GM10266 (cell line): ENCODE results near the gene MYOF.

Source experiments
- DNase-seq: peaks from one replicate; pipeline ENCODE4 v3.0.0; 2012; ENCODE audit errors: extremely low spot score
- TF ChIP-seq, protein P1 (sequence below): IDR thresholded peaks from 2 replicates; pipeline ENCODE4 v1.5.1; 2012; ENCODE audit warnings: mild to moderate bottlenecking, low read depth; ENCODE audit not compliant: control insufficient read depth, insufficient read depth; ENCODE audit errors: missing control alignments

The MYOF gene, protein sequence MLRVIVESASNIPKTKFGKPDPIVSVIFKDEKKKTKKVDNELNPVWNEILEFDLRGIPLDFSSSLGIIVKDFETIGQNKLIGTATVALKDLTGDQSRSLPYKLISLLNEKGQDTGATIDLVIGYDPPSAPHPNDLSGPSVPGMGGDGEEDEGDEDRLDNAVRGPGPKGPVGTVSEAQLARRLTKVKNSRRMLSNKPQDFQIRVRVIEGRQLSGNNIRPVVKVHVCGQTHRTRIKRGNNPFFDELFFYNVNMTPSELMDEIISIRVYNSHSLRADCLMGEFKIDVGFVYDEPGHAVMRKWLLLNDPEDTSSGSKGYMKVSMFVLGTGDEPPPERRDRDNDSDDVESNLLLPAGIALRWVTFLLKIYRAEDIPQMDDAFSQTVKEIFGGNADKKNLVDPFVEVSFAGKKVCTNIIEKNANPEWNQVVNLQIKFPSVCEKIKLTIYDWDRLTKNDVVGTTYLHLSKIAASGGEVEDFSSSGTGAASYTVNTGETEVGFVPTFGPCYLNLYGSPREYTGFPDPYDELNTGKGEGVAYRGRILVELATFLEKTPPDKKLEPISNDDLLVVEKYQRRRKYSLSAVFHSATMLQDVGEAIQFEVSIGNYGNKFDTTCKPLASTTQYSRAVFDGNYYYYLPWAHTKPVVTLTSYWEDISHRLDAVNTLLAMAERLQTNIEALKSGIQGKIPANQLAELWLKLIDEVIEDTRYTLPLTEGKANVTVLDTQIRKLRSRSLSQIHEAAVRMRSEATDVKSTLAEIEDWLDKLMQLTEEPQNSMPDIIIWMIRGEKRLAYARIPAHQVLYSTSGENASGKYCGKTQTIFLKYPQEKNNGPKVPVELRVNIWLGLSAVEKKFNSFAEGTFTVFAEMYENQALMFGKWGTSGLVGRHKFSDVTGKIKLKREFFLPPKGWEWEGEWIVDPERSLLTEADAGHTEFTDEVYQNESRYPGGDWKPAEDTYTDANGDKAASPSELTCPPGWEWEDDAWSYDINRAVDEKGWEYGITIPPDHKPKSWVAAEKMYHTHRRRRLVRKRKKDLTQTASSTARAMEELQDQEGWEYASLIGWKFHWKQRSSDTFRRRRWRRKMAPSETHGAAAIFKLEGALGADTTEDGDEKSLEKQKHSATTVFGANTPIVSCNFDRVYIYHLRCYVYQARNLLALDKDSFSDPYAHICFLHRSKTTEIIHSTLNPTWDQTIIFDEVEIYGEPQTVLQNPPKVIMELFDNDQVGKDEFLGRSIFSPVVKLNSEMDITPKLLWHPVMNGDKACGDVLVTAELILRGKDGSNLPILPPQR (N-terminal part only)

DNA sequence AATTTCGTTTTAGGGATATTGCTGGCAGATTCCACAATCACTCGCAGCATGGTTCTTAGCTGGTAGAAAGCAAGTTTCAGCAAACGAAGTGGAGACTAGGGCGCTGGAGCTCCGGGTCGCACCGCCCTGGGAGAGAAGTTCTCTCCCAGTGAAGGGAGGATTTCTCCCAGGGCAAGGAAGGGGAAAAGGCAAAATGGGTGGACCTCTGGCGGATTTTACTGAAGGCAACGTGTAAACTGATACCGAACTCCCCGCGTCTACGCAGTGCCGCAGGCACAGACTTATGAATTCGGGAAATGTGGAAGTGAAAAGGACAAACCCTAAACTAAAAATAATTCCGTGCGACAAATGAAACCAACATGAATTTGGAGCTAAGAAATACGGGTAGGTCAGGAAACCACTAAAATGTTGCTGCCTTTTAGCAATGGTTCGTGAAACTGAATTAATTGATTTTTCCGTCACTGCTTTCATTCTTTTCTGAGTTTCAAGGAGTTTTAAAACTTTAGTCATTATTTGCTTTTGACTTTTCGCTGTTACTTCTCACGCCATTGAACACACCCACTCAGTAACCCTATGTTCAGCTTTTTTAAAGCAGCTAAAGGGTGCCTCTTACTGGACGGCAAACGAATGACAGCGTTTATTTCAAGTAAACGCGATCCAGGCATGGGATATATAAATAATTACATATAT lies at the start of gene MYOF:
TSS of gene MYOF (minus strand) at position 190 of the 690 bp plus-strand sequence. CDS start at position 50, 140 bp downstream.
- TF ChIP-seq, protein P1, sequence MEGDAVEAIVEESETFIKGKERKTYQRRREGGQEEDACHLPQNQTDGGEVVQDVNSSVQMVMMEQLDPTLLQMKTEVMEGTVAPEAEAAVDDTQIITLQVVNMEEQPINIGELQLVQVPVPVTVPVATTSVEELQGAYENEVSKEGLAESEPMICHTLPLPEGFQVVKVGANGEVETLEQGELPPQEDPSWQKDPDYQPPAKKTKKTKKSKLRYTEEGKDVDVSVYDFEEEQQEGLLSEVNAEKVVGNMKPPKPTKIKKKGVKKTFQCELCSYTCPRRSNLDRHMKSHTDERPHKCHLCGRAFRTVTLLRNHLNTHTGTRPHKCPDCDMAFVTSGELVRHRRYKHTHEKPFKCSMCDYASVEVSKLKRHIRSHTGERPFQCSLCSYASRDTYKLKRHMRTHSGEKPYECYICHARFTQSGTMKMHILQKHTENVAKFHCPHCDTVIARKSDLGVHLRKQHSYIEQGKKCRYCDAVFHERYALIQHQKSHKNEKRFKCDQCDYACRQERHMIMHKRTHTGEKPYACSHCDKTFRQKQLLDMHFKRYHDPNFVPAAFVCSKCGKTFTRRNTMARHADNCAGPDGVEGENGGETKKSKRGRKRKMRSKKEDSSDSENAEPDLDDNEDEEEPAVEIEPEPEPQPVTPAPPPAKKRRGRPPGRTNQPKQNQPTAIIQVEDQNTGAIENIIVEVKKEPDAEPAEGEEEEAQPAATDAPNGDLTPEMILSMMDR, result peak; percentile 70
- peak; percentile 70 for DNase-seq

DNA sequence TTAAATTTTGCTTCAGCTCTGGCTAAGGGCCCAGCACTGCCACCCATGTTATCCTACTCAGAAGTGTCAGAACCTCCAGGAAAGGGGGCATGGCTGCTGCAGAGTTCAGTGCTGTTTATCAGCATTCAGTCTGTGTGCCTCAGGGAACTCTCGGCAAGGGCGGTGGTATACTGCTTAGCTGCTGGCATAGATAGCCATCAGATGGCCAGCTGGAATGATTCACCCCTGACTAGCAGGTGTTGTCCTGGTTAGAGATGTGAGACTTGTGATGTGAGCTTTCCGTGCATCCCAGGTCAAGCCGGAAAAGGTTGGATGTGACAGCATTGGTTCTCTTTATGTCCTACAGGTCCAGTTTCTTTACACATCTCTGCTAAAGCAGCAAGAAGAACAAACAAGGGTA lies 36.4 kb upstream of the MYOF start:
- no peak for DNase-seq
- TF ChIP-seq, protein P1, result no peak

DNA sequence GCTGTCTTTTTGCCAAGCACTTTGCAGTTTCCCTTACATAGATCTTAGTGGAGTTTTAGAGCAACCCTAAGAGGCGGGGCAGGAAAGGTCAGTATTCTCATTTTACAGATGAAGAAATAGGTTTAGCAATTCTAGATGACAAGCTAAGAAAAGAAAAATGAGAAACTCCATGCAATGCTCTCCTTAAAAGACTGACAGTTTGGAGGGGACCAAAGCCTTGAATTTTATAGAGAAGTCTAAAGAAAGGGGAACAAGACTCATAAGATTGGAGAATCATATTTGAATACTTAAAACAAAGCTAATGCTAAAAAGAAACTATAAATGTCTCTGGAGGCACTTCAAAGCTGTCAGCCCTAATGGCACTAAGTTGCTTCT lies 33.9 kb upstream of the MYOF start:
- TF ChIP-seq, protein P1, result no peak
- no peak for DNase-seq

DNA sequence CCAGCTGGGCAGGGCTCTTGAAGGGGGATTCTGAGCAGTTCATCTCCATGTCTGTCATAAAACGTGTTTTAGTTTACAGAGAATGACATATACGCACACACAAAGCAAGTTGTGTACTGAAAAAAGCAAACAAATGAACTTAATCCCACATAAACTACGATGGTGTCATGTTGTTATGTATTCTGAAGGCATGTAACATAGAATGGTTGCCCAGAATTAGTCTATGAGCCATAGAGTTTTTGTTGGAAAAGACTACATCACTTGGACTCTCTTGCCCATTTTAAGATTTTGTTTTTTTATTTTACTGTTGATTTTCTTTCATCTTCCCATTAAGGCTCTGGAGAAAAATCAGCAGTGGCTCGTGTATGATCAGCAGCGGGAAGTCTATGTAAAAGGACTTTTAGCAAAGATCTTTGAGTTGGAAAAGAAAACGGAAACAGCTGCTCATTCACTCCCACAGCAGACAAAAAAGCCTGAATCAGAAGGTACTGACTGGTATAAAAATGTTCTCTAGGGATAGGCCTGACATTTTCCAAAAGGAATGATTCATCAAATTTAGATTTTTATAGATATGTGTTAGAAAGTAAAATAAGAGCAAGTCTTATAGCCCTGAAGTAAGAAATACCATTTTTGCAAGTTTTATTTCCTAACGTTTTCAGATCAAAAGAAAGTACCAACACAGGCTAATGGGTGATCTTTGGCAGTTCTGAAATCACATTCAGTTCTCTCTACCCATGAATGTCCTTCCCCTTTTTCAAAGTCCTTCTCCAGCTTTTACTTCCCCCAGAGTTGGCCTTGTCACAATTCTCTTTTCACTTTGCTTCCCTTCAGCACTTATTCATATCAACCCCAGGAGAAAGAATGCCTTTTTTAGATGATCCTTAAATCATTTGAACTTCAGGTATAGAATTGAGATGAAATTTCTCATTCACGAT lies 33.2 kb upstream of the MYOF start:
- TF ChIP-seq, protein P1, result no peak
- DNase-seq, result no peak

DNA sequence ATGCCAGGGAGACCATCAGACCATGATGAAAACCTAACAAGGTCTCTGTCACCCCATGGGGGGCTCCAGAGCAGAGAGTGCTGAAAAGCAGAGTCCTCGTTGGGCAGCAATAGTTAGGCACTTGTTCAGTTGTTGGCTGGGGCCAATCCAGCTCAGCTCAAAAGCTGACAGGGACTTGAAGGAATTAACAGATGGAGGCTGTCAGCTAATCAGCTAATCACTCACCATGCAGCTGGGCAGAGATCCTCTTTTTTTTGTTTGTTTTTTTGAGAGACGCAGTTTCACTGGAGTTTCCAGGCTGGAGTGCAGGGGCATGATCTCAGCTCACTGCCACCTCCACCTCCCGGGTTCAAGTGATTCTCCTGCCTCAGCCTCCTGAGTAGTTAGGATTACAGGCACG lies 32.4 kb upstream of the MYOF start:
- DNase-seq, result no peak
- TF ChIP-seq, protein P1, result no peak

DNA sequence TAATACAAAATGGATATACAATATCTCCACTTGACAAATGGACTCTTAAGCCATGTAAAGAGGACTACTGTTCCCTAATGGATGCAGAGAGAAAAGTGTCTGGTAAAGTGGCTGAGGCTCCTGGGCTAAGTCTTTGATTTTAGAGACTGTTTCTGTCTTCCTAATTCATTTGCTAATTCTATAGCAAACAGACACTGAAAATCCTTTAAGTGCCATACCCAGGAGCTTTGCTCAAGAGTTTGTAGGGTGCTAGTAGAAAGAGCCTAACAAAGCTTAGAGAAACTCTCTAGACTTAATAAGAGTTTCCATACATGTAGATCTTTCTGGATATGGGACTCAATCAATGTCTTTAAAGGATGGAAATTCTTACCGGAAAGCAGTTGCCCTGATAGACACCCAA lies 31.0 kb upstream of the MYOF start:
- TF ChIP-seq, protein P1, result no peak
- DNase-seq, result no peak
